PFSK-1 (cell line): ENCODE data around the gene TBC1D22A.

Experiments
- FOXP2 ChIP-seq: optimal IDR thresholded peaks from 2 replicates; pipeline ENCODE3; 2011; ENCODE audit warnings: borderline replicate concordance, control low read depth, inconsistent platforms; ENCODE audit not compliant: insufficient read depth; ENCODE audit errors: extremely low read length, extremely low read depth
- POLR2AphosphoS5 ChIP-seq: IDR thresholded peaks from 2 replicates; pipeline ENCODE4 v1.6.1; 2012; ENCODE audit warnings: low read depth, mild to moderate bottlenecking, control low read depth, low read length, moderate library complexity
- REST ChIP-seq, 2 experiments: IDR thresholded peaks; 2 replicates each; pipeline versions ENCODE4 v1.6.1 to v1.8.0; 2011 to 2012; ENCODE audit warnings: low read depth in 2 of 2, low read length in 2 of 2, control low read depth in 1 of 2, inconsistent platforms in 1 of 2, mild to moderate bottlenecking in 1 of 2, moderate library complexity in 1 of 2; ENCODE audit not compliant: insufficient read depth in 1 of 2
- SIN3A ChIP-seq: IDR thresholded peaks from 2 replicates; pipeline ENCODE4 v1.6.1; 2012; ENCODE audit warnings: mild to moderate bottlenecking, low read length, moderate library complexity, borderline replicate concordance; ENCODE audit not compliant: insufficient read depth
- TAF1 ChIP-seq: IDR thresholded peaks from 2 replicates; pipeline ENCODE4 v1.6.1; 2012; ENCODE audit warnings: low read length, control low read depth, borderline replicate concordance; ENCODE audit not compliant: insufficient read depth

GRCh38 chr22:47189056-47189916 is 426.8 kb downstream of the TBC1D22A start:
- TF ChIP-seq TAF1: no peak
- TF ChIP-seq REST (IDR thresholded peaks at IDR 0.05; ENCODE audit: insufficient read depth in 1 of 2, low read depth in 2 of 2, low read length in 2 of 2): no peak
- no peak for TF ChIP-seq POLR2AphosphoS5
- no peak for TF ChIP-seq FOXP2
- no peak for TF ChIP-seq SIN3A
